ENCODE data around the gene RNF213. TPM values are rescaled to one million over a fixed set of nuclear protein-coding genes. Genes with fewer than 3 reads are reported as not detected.
A peak's percentile ranks its signal among the peaks of the same experiment; 100 is the strongest.

Gene RNF213
- total RNA-seq, 1 experiment from 2014 or later: 61.4 TPM

- Histone ChIP-seq H3K4me3 (ENCODE audit: low read depth, low read length) (no peak overlapping the region), H3K27me3 (replicated peaks; ENCODE audit: control insufficient read depth, insufficient read depth, low read length) (no peaks in the 10 kb centered on the region), H3K36me3 (ENCODE audit: control insufficient read depth, insufficient read depth, low read length) (peaks cover 2% of the 10 kb centered on the region; the same call in 1 of the 2 replicates), H3K4me1 (no peaks in the 10 kb centered on the region), H3K9me3 (no peaks in the 10 kb centered on the region)
- no peak for TF ChIP-seq CTCF (IDR thresholded peaks at IDR 0.05; ENCODE audit: insufficient read depth in 1 of 2, low read depth in 1 of 2, low read length in 1 of 2, severe bottlenecking in 1 of 2, unreplicated experiment in 1 of 2)
- ChIA-PET CTCF (no interaction called here), POLR2A (no interaction called here)
- H3K27ac Mint-ChIP-seq (ENCODE audit: unreplicated experiment): no peak overlapping the region
- DNase-seq: no peak
- no peak overlapping the region for H3K4me3 Mint-ChIP-seq (ENCODE audit: unreplicated experiment)
- peaks cover 49% of the 10 kb centered on the region for H3K36me3 Mint-ChIP-seq (ENCODE audit: insufficient read depth, unreplicated experiment)
- no TSS peak for BruUV-seq (replicated peaks)
- no peaks in the 10 kb centered on the region for H3K27me3 Mint-ChIP-seq (ENCODE audit: insufficient read depth, unreplicated experiment)
- H3K9me3 Mint-ChIP-seq (ENCODE audit: unreplicated experiment): no peaks in the 10 kb centered on the region
- intact Hi-C loops (cut with micrococcal nuclease; ENCODE audit: unreplicated experiment): no loop called here
- H3K4me1 Mint-ChIP-seq (ENCODE audit: low read depth, unreplicated experiment): no peaks in the 10 kb centered on the region
Measured at GRCh38 chr17:80356231-80356856, 95.7 kb downstream of the RNF213 start.

GRCh38 chr17:80358131-80358530, 97.5 kb downstream of the RNF213 start:
- TF ChIP-seq CTCF (IDR thresholded peaks at IDR 0.05; ENCODE audit: insufficient read depth in 1 of 2, low read depth in 1 of 2, low read length in 1 of 2, severe bottlenecking in 1 of 2, unreplicated experiment in 1 of 2): no peak
- Mint-ChIP-seq H3K36me3 (ENCODE audit: insufficient read depth, unreplicated experiment) (peaks cover 56% of the 10 kb centered on the region), H3K4me3 (ENCODE audit: unreplicated experiment) (no peak overlapping the region), H3K27ac (ENCODE audit: unreplicated experiment) (no peak overlapping the region), H3K9me3 (ENCODE audit: unreplicated experiment) (no peaks in the 10 kb centered on the region), H3K27me3 (ENCODE audit: insufficient read depth, unreplicated experiment) (no peaks in the 10 kb centered on the region), H3K4me1 (ENCODE audit: low read depth, unreplicated experiment) (no peaks in the 10 kb centered on the region)
- H3K4me1 ChIP-seq: no peaks in the 10 kb centered on the region
- ChIA-PET CTCF (no interaction called here), POLR2A (no interaction called here)
- intact Hi-C loops (cut with micrococcal nuclease; ENCODE audit: unreplicated experiment): no loop called here
- peaks cover 2% of the 10 kb centered on the region; the same call in 1 of the 2 replicates for H3K36me3 ChIP-seq (ENCODE audit: control insufficient read depth, insufficient read depth, low read length)
- H3K9me3 ChIP-seq: no peaks in the 10 kb centered on the region
- H3K27me3 ChIP-seq (replicated peaks; ENCODE audit: control insufficient read depth, insufficient read depth, low read length): no peaks in the 10 kb centered on the region
- no peak for DNase-seq
- BruUV-seq (replicated peaks): no TSS peak
- H3K4me3 ChIP-seq (ENCODE audit: low read depth, low read length): no peak overlapping the region

GRCh38 chr17:80358861-80359260, 98.2 kb downstream of the RNF213 start:
- no peaks in the 10 kb centered on the region for H3K4me1 Mint-ChIP-seq (ENCODE audit: low read depth, unreplicated experiment)
- no TSS peak for BruUV-seq (replicated peaks)
- no peak overlapping the region for H3K27ac Mint-ChIP-seq (ENCODE audit: unreplicated experiment)
- H3K4me3 ChIP-seq (ENCODE audit: low read depth, low read length): no peak overlapping the region
- no peaks in the 10 kb centered on the region for H3K4me1 ChIP-seq
- H3K9me3 ChIP-seq: no peaks in the 10 kb centered on the region
- POLR2A ChIA-PET: no interaction called here
- TF ChIP-seq CTCF (IDR thresholded peaks at IDR 0.05; ENCODE audit: insufficient read depth in 1 of 2, low read depth in 1 of 2, low read length in 1 of 2, severe bottlenecking in 1 of 2, unreplicated experiment in 1 of 2): no peak
- peaks cover 64% of the 10 kb centered on the region for H3K36me3 Mint-ChIP-seq (ENCODE audit: insufficient read depth, unreplicated experiment)
- H3K4me3 Mint-ChIP-seq (ENCODE audit: unreplicated experiment): no peak overlapping the region
- intact Hi-C loops (cut with micrococcal nuclease; ENCODE audit: unreplicated experiment): no loop called here
- H3K36me3 ChIP-seq (ENCODE audit: control insufficient read depth, insufficient read depth, low read length): peaks cover 2% of the 10 kb centered on the region; the same call in 1 of the 2 replicates
- DNase-seq: peak in 1 of 2 experiments; percentile 9
- H3K9me3 Mint-ChIP-seq (ENCODE audit: unreplicated experiment): no peaks in the 10 kb centered on the region
- H3K27me3 Mint-ChIP-seq (ENCODE audit: insufficient read depth, unreplicated experiment): no peaks in the 10 kb centered on the region
- H3K27me3 ChIP-seq (replicated peaks; ENCODE audit: control insufficient read depth, insufficient read depth, low read length): no peaks in the 10 kb centered on the region
- CTCF ChIA-PET: no interaction called here

All from Caco-2 (cell line).